CD4-positive, CD25-positive, alpha-beta regulatory T cell (primary cell): ENCODE data around the gene BEND3. TPM values are rescaled to one million over a fixed set of nuclear protein-coding genes. Genes with fewer than 3 reads are reported as not detected.
"Not testable (repeated sequence)": the region's sequence is repeated elsewhere in the genome, so short reads cannot be mapped to it uniquely, and the experiment has no call there.

Source experiments
- ATAC-seq, 2 donors: fragments of 150-1000 bp; cut with Tn5 transposase; one replicate each; pipeline ENCODE4 v1.10.0; 2021; ENCODE audit warnings: low read depth in 2 of 2, moderate number of reproducible peaks in 2 of 2, moderate library complexity in 1 of 2
- DNase-seq, 3 donors: peaks; one replicate each; pipeline versions ENCODE4 v3.0.0 to v3.0.0-alpha.2; 2012 to 2022; ENCODE audit warnings: mixed read lengths in 1 of 3
- H3K27ac ChIP-seq: one replicate; pipeline ENCODE4 v1.7.0; 2013; ENCODE audit warnings: mild to moderate bottlenecking, low read length; ENCODE audit not compliant: insufficient read depth, poor library complexity, severe bottlenecking
- H3K27me3 ChIP-seq: one replicate; pipeline ENCODE4 v1.7.0; 2013; ENCODE audit warnings: low read length; ENCODE audit not compliant: control insufficient read depth, insufficient read depth
- H3K36me3 ChIP-seq: one replicate; pipeline ENCODE4 v1.7.0; 2013; ENCODE audit warnings: mild to moderate bottlenecking, low read length, moderate library complexity; ENCODE audit not compliant: control insufficient read depth, insufficient read depth
- H3K4me1 ChIP-seq: 2 replicates; pipeline ENCODE4 v1.7.0; 2013; ENCODE audit warnings: mild to moderate bottlenecking, low read length; ENCODE audit not compliant: insufficient read depth, control insufficient read depth, poor library complexity, severe bottlenecking
- H3K4me3 ChIP-seq: one replicate; pipeline ENCODE4 v1.7.0; 2013; ENCODE audit warnings: low read depth, mild to moderate bottlenecking, low read length, moderate library complexity
- H3K9me3 ChIP-seq, 2 experiments: 1 replicate in 1 of 2; 2 replicates in 1 of 2; pipeline ENCODE4 v1.7.0; 2013; ENCODE audit warnings: low read length in 2 of 2, mild to moderate bottlenecking in 1 of 2, moderate library complexity in 1 of 2; ENCODE audit not compliant: control insufficient read depth in 2 of 2
- H3K27ac Mint-ChIP-seq, 3 donors: one replicate each; pipeline ENCODE4 v1.8.0; 2020 to 2022; ENCODE audit warnings: mild to moderate bottlenecking in 3 of 3, mixed read lengths in 3 of 3, moderate library complexity in 2 of 3
- H3K27me3 Mint-ChIP-seq: one replicate; pipeline ENCODE4 v1.8.0; 2022; ENCODE audit warnings: mild to moderate bottlenecking, mixed read lengths
- H3K36me3 Mint-ChIP-seq: one replicate; pipeline ENCODE4 v1.8.0; 2020; ENCODE audit warnings: mixed read lengths
- H3K4me1 Mint-ChIP-seq, 4 donors: one replicate each; pipeline ENCODE4 v1.8.0; 2020 to 2022; ENCODE audit warnings: mixed read lengths in 4 of 4, mild to moderate bottlenecking in 1 of 4
- H3K4me3 Mint-ChIP-seq, 4 donors: one replicate each; pipeline ENCODE4 v1.8.0; 2020 to 2022; ENCODE audit warnings: mild to moderate bottlenecking in 4 of 4, mixed read lengths in 4 of 4, moderate library complexity in 3 of 4
- H3K9me3 Mint-ChIP-seq, 7 donors: one replicate each; pipeline ENCODE4 v1.8.0; 2020 to 2022; ENCODE audit warnings: mixed read lengths in 7 of 7, mild to moderate bottlenecking in 3 of 7, moderate library complexity in 2 of 7
- polyA plus RNA-seq, 4 donors: library from polyadenylated mRNA; unstranded; fragments of 300-500 nt; fragmentation: Illumina TruSeq; gene quantifications; one replicate each; pipeline ENCODE4 v1.2.3, GENCODE V29; 2021
- total RNA-seq: library from RNA; stranded (reverse); gene quantifications from one replicate; pipeline ENCODE4 v1.2.3, GENCODE V29; 2022

The BEND3 gene
- total RNA-seq (0.89 TPM), polyA plus RNA-seq (under 1 TPM; 0.05 to 0.34 (median 0.18) TPM)

DNA sequence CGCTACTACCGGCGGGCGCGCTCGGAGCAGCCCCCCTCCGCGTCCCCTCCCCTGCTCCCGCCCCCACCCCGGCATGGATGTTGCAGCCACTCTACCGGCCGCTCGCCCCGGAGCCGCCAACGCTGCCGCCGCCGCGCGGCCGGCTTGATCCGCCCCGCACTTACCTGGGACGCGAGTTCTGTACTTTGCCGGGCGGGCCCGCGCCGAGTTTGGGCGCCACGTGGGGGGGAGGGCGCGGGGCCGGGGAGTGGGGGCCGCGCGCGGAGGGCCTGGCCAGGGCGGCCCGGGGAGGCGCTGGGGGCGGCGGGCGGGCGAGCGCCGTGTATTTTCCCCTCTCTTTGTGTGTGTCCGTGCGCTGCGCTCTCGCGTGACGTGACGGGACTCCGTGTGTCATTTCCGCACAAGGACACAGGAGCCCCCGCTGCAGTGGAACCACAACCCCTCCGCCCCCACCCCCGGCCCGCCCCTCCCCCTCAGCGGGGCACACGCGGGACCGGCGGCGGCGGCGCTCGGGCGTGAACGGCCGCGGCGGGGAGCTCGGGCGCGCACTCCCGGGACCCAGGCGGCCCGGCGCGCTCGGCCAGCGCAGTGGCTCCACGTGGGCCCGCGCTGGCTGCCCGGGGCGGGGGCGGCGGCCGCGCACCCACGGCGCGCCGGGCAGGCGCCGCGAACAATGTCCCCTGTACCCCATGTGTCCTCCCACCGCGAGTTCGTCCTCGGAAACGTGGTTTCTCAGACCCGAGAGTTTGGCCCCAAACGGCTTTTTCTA lies at the start of gene BEND3:
BEND3 (minus strand) TSS at position 590 of the 769 bp plus-strand sequence. CDS start 16,230 bp downstream, outside the sequence.
- Mint-ChIP-seq H3K9me3 (no peaks in the 10 kb centered on the region), H3K27me3 (peaks cover 22% of the 10 kb centered on the region), H3K4me1 (peaks cover 3 to 15% (median 8%) of the 10 kb centered on the region in 4 donors), H3K4me3 (peak within 1 kb of the TSS; percentile 86 to 95 (median 88)), H3K36me3 (no peaks in the 10 kb centered on the region), H3K27ac (peak within 1 kb of the TSS in 2 of 3 donors; percentile 20 to 94)
- no peak within 1 kb of the TSS for H3K27ac ChIP-seq
- peaks cover 19% of the 10 kb centered on the region for H3K4me1 ChIP-seq
- ATAC-seq, result peak; percentile 19 to 38
- H3K36me3 ChIP-seq, result no peaks in the 10 kb centered on the region
- H3K4me3 ChIP-seq, result peak within 1 kb of the TSS; percentile 76
- peaks cover 10% of the 10 kb centered on the region for H3K27me3 ChIP-seq
- no peaks in the 10 kb centered on the region for H3K9me3 ChIP-seq
- peak; percentile 36 to 43 (median 36) for DNase-seq

DNA sequence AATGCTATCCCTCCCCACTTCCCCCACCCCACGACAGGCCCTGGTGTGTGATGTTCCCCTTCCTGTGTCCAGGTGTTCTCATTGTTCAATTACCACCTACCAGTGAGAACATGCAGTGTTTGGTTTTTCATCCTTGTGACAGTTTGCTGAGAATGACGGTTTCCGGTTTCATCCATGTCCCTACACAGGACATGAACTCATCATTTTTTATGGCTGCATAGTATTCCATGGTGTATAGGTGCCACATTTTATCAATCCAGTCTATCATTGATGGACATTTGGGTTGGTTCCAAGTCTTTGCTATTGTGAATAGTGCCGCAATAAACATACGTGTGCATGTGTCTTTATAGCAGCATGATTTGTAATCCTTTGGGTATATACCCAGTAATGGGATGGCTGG lies 49.0 kb upstream of the BEND3 start:
- not testable (repeated sequence) for H3K9me3 ChIP-seq, H3K27me3 ChIP-seq, ATAC-seq, H3K27ac Mint-ChIP-seq, H3K27me3 Mint-ChIP-seq, DNase-seq, H3K4me3 ChIP-seq, H3K36me3 ChIP-seq, H3K4me1 Mint-ChIP-seq, H3K27ac ChIP-seq, H3K4me1 ChIP-seq, H3K36me3 Mint-ChIP-seq, H3K9me3 Mint-ChIP-seq, H3K4me3 Mint-ChIP-seq

DNA sequence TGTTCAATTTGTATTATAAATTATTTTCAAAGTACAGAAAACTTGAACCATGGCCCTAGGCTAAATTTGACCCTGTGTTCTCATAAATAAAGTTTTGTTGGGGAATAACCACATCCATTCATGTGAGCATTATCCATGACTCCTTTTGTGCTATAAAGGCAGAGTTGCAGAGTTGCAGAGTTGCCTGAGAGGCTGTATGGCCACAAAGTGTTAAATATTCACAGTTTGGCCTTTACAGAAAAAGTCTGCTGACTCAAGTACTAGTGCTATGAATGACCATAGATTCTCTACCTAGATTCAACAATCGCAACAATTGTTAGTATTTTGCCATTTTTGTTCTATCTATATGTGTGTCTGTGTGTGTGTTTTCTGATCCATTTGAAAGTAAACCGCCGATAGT lies 46.2 kb upstream of the BEND3 start:
- Histone ChIP-seq H3K9me3 (no peaks in the 10 kb centered on the region), H3K36me3 (no peaks in the 10 kb centered on the region), H3K27me3 (no peaks in the 10 kb centered on the region), H3K27ac (no peak overlapping the region), H3K4me3 (no peak overlapping the region), H3K4me1 (no peaks in the 10 kb centered on the region)
- Mint-ChIP-seq H3K4me3 (no peak overlapping the region), H3K27me3 (no peaks in the 10 kb centered on the region), H3K36me3 (no peaks in the 10 kb centered on the region), H3K9me3 (peaks cover 0 to 1% (median 0%) of the 10 kb centered on the region in 7 donors), H3K27ac (no peak overlapping the region), H3K4me1 (peaks cover 0 to 2% (median 0%) of the 10 kb centered on the region in 4 donors)
- no peak for ATAC-seq
- DNase-seq, result no peak

DNA sequence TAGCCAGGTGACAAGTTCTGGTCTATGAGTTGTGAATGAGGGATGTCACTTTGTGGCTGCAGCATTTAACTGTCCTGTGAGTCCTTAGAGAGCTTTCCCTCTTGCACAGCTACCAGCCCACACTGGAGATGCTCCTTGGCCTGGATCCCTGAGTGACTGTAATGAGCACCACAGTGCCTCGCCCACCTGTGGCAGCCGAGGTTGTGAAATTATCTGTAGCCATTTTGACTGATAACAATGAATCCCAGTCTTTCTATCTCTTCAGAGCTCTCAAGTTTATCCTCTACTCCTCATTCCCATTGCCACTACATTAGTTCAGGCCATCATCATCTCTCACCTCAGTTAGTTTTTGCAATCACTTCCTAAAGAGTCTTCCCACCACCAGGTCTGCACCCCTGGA lies 41.3 kb upstream of the BEND3 start:
- no peak overlapping the region for H3K4me3 ChIP-seq
- Mint-ChIP-seq H3K4me1 (peaks cover 0 to 4% (median 0%) of the 10 kb centered on the region in 4 donors), H3K4me3 (no peak overlapping the region), H3K36me3 (peaks cover 16% of the 10 kb centered on the region), H3K27me3 (no peaks in the 10 kb centered on the region), H3K27ac (no peak overlapping the region), H3K9me3 (peaks cover 0 to 1% (median 0%) of the 10 kb centered on the region in 7 donors)
- H3K27ac ChIP-seq, result no peak overlapping the region
- no peaks in the 10 kb centered on the region for H3K36me3 ChIP-seq
- H3K4me1 ChIP-seq, result no peaks in the 10 kb centered on the region
- DNase-seq (no peak), ATAC-seq (no peak)
- H3K9me3 ChIP-seq, result no peaks in the 10 kb centered on the region
- H3K27me3 ChIP-seq, result no peaks in the 10 kb centered on the region

- H3K4me3 Mint-ChIP-seq, result no peak overlapping the region
Measured at GRCh38 chr6:107154801-107155160, 39.5 kb upstream of the BEND3 start.

GRCh38 chr6:107154131-107154800 lies 39.0 kb upstream of the BEND3 start:
- Mint-ChIP-seq H3K4me3 (no peak overlapping the region), H3K27me3 (no peaks in the 10 kb centered on the region), H3K9me3 (no peaks in the 10 kb centered on the region), H3K4me1 (peaks cover 0 to 4% (median 0%) of the 10 kb centered on the region in 4 donors), H3K36me3 (peaks cover 24% of the 10 kb centered on the region), H3K27ac (no peak overlapping the region)
- Histone ChIP-seq H3K27me3 (no peaks in the 10 kb centered on the region), H3K9me3 (no peaks in the 10 kb centered on the region), H3K36me3 (no peaks in the 10 kb centered on the region), H3K4me1 (no peaks in the 10 kb centered on the region), H3K4me3 (no peak overlapping the region), H3K27ac (no peak overlapping the region)
- DNase-seq (no peak), ATAC-seq (no peak)

More at GRCh38 chr6:107154801-107155160, 39.5 kb upstream of the BEND3 start:
- H3K4me1 ChIP-seq, result no peaks in the 10 kb centered on the region
- Mint-ChIP-seq H3K9me3 (no peaks in the 10 kb centered on the region), H3K36me3 (peaks cover 24% of the 10 kb centered on the region), H3K27ac (no peak overlapping the region), H3K27me3 (no peaks in the 10 kb centered on the region), H3K4me1 (peaks cover 0 to 4% (median 0%) of the 10 kb centered on the region in 4 donors)
- H3K27me3 ChIP-seq, result no peaks in the 10 kb centered on the region
- no peak for ATAC-seq
- H3K9me3 ChIP-seq, result no peaks in the 10 kb centered on the region
- no peak overlapping the region for H3K27ac ChIP-seq
- H3K4me3 ChIP-seq, result no peak overlapping the region
- DNase-seq, result no peak
- no peaks in the 10 kb centered on the region for H3K36me3 ChIP-seq

GRCh38 chr6:107152638-107153430 lies 37.5 kb upstream of the BEND3 start:
- no peak overlapping the region for H3K4me3 ChIP-seq
- no peaks in the 10 kb centered on the region for H3K27me3 ChIP-seq
- H3K4me3 Mint-ChIP-seq, result no peak overlapping the region
- ATAC-seq, result no peak
- no peak for DNase-seq
- H3K36me3 ChIP-seq, result no peaks in the 10 kb centered on the region
- H3K4me1 ChIP-seq, result no peaks in the 10 kb centered on the region
- H3K27me3 Mint-ChIP-seq, result no peaks in the 10 kb centered on the region
- H3K36me3 Mint-ChIP-seq, result peaks cover 24% of the 10 kb centered on the region
- no peaks in the 10 kb centered on the region for H3K9me3 Mint-ChIP-seq
- no peaks in the 10 kb centered on the region for H3K9me3 ChIP-seq
- peaks cover 0 to 4% (median 0%) of the 10 kb centered on the region in 4 donors for H3K4me1 Mint-ChIP-seq
- H3K27ac ChIP-seq, result no peak overlapping the region
- no peak overlapping the region for H3K27ac Mint-ChIP-seq
